ENCODE measurements around the gene STAT3. TPM values are rescaled to one million over a fixed set of nuclear protein-coding genes. Genes with fewer than 3 reads are reported as not detected.

STAT3 gene
- total and polyA plus RNA-seq, 2 of the 13 experiments (the other 11 are each of a cell fraction or from before 2014, with no cell fraction given), result 61.8 to 62.4 TPM

DNA sequence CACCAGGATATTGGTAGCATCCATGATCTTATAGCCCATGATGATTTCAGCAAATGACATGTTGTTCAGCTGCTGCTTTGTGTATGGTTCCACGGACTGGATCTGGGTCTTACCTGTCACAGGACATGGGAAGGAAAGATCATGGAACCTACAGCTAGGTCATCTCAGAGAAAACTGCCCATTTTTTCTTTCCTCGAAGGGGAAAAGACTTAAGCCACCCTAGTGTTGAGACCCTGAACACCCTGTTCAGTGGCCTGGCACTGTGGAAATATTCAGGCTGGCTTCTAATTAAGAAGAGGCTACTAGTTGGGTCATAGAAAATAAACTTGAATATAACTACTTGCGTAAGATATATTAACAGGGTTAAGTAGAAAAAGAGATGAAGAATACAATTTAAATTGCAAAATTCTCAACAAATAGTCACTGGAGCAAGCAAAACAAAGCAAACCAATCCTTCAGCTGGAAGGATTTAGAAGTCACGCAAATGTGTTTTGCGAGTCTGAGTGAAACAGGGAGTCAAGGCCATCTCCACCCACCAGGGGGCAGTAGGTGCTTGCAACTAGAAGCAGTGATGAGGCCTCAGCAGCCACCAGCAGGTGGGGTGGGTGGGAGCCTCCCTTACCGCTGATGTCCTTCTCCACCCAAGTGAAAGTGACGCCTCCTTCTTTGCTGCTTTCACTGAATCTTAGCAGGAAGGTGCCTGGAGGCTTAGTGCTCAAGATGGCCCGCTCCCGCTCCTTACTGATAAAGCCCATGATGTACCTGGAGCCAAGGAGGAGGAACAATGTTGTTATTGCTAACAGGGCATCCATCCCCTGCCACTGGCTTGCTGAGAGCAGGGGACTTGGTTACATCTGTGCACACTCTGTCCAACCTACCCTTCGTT lies 65.6 kb downstream of the STAT3 start (continued):
- TF ChIP-seq, protein P1, sequence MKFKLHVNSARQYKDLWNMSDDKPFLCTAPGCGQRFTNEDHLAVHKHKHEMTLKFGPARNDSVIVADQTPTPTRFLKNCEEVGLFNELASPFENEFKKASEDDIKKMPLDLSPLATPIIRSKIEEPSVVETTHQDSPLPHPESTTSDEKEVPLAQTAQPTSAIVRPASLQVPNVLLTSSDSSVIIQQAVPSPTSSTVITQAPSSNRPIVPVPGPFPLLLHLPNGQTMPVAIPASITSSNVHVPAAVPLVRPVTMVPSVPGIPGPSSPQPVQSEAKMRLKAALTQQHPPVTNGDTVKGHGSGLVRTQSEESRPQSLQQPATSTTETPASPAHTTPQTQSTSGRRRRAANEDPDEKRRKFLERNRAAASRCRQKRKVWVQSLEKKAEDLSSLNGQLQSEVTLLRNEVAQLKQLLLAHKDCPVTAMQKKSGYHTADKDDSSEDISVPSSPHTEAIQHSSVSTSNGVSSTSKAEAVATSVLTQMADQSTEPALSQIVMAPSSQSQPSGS (CRISPR knock-in tag; IDR thresholded peaks at IDR 0.05), result peak; percentile 83
- TF ChIP-seq RBFOX2 (IDR thresholded peaks at IDR 0.05; ENCODE audit: low read depth, low read length) (no peak), ZNF160 (CRISPR knock-in tag; IDR thresholded peaks at IDR 0.05) (no peak; the same call in 1 of the 2 replicates), MIER3 (CRISPR knock-in tag; IDR thresholded peaks at IDR 0.05; ENCODE audit: borderline replicate concordance) (peak; percentile 82; the same call in 1 of the 2 replicates), POLR2G (IDR thresholded peaks at IDR 0.05; ENCODE audit: low read depth, low read length) (peak; percentile 29; the same call in 1 of the 2 replicates), ZNF326 (CRISPR knock-in tag; IDR thresholded peaks at IDR 0.05; ENCODE audit: borderline replicate concordance) (no peak), ZBTB21 (CRISPR knock-in tag; IDR thresholded peaks at IDR 0.05) (0 out of 2 replicates have a peak, but pooled peaks have one; percentile 46), ATF7-NPFF (CRISPR knock-in tag; IDR thresholded peaks at IDR 0.05; ENCODE audit: low read depth) (no peak), ONECUT2 (CRISPR knock-in tag; IDR thresholded peaks at IDR 0.05) (no peak), KMT2A (CRISPR knock-in tag; IDR thresholded peaks at IDR 0.05) (peak; percentile 79), HOXA7 (CRISPR knock-in tag; IDR thresholded peaks at IDR 0.05) (no peak), ZMAT3 (CRISPR knock-in tag; conservative IDR thresholded peaks at IDR 0.05) (no peak), ZNF263 (CRISPR knock-in tag; IDR thresholded peaks at IDR 0.05) (0 out of 2 replicates have a peak, but pooled peaks have one; percentile 47), KLF11 (CRISPR knock-in tag; IDR thresholded peaks at IDR 0.05) (0 out of 2 replicates have a peak, but pooled peaks have one; percentile 65)
- TF ChIP-seq, protein P2, sequence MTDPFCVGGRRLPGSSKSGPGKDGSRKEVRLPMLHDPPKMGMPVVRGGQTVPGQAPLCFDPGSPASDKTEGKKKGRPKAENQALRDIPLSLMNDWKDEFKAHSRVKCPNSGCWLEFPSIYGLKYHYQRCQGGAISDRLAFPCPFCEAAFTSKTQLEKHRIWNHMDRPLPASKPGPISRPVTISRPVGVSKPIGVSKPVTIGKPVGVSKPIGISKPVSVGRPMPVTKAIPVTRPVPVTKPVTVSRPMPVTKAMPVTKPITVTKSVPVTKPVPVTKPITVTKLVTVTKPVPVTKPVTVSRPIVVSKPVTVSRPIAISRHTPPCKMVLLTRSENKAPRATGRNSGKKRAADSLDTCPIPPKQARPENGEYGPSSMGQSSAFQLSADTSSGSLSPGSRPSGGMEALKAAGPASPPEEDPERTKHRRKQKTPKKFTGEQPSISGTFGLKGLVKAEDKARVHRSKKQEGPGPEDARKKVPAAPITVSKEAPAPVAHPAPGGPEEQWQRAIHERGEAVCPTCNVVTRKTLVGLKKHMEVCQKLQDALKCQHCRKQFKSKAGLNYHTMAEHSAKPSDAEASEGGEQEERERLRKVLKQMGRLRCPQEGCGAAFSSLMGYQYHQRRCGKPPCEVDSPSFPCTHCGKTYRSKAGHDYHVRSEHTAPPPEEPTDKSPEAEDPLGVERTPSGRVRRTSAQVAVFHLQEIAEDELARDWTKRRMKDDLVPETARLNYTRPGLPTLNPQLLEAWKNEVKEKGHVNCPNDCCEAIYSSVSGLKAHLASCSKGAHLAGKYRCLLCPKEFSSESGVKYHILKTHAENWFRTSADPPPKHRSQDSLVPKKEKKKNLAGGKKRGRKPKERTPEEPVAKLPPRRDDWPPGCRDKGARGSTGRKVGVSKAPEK (CRISPR knock-in tag; IDR thresholded peaks at IDR 0.05; ENCODE audit: borderline replicate concordance), result no peak
- TF ChIP-seq, protein P3, sequence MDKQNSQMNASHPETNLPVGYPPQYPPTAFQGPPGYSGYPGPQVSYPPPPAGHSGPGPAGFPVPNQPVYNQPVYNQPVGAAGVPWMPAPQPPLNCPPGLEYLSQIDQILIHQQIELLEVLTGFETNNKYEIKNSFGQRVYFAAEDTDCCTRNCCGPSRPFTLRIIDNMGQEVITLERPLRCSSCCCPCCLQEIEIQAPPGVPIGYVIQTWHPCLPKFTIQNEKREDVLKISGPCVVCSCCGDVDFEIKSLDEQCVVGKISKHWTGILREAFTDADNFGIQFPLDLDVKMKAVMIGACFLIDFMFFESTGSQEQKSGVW (CRISPR knock-in tag; IDR thresholded peaks at IDR 0.05; ENCODE audit: borderline replicate concordance), result no peak
- TF ChIP-seq, protein P4, sequence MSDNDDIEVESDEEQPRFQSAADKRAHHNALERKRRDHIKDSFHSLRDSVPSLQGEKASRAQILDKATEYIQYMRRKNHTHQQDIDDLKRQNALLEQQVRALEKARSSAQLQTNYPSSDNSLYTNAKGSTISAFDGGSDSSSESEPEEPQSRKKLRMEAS (IDR thresholded peaks at IDR 0.05), result peak; percentile 44; the same call in 1 of the 2 replicates
- TF ChIP-seq, protein P5, sequence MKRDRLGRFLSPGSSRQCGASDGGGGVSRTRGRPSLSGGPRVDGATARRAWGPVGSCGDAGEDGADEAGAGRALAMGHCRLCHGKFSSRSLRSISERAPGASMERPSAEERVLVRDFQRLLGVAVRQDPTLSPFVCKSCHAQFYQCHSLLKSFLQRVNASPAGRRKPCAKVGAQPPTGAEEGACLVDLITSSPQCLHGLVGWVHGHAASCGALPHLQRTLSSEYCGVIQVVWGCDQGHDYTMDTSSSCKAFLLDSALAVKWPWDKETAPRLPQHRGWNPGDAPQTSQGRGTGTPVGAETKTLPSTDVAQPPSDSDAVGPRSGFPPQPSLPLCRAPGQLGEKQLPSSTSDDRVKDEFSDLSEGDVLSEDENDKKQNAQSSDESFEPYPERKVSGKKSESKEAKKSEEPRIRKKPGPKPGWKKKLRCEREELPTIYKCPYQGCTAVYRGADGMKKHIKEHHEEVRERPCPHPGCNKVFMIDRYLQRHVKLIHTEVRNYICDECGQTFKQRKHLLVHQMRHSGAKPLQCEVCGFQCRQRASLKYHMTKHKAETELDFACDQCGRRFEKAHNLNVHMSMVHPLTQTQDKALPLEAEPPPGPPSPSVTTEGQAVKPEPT (CRISPR knock-in tag; IDR thresholded peaks at IDR 0.05; ENCODE audit: low read depth), result no peak
- TF ChIP-seq, protein P6, sequence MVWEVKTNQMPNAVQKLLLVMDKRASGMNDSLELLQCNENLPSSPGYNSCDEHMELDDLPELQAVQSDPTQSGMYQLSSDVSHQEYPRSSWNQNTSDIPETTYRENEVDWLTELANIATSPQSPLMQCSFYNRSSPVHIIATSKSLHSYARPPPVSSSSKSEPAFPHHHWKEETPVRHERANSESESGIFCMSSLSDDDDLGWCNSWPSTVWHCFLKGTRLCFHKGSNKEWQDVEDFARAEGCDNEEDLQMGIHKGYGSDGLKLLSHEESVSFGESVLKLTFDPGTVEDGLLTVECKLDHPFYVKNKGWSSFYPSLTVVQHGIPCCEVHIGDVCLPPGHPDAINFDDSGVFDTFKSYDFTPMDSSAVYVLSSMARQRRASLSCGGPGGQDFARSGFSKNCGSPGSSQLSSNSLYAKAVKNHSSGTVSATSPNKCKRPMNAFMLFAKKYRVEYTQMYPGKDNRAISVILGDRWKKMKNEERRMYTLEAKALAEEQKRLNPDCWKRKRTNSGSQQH (CRISPR knock-in tag; IDR thresholded peaks at IDR 0.05; ENCODE audit: low read depth), result no peak
